ENCODE data around the gene TCF23.
"Not testable (repeated sequence)": the region's sequence is repeated elsewhere in the genome, so short reads cannot be mapped to it uniquely, and the experiment has no call there.

TCF23 gene

GRCh38 chr2:27191070-27191829 lies 42.4 kb downstream of the TCF23 start:
- TF ChIP-seq CTCF (conservative IDR thresholded peaks at IDR 0.05; ENCODE audit: low read length) (peak; percentile 77), EZH2phosphoT487 (IDR thresholded peaks at IDR 0.05; ENCODE audit: borderline replicate concordance) (no peak)
- Histone ChIP-seq H3K9me3 (ENCODE audit: insufficient read depth, low read depth, low read length) (no peaks in the 10 kb centered on the region), H3K4me3 (ENCODE audit: low read length, poor library complexity, severe bottlenecking) (no peak overlapping the region), H3K36me3 (ENCODE audit: insufficient read depth, low read length) (no peaks in the 10 kb centered on the region), H3F3A (ENCODE audit: low read depth) (no peaks in the 10 kb centered on the region), H4K20me1 (ENCODE audit: insufficient read depth, low read length, poor library complexity, severe bottlenecking) (no peaks in the 10 kb centered on the region), H3K9me2 (replicated peaks; ENCODE audit: low read depth, low read length) (no peaks in the 10 kb centered on the region), H3K4me1 (ENCODE audit: insufficient read depth, low read length, poor library complexity, severe bottlenecking) (no peaks in the 10 kb centered on the region), H3K27me3 (ENCODE audit: insufficient read depth, low read length, poor library complexity, severe bottlenecking) (no peaks in the 10 kb centered on the region), H3K4me2 (ENCODE audit: low read depth, low read length, poor library complexity, severe bottlenecking) (no peak overlapping the region), H2AFZ (ENCODE audit: low read length) (no peak overlapping the region), H3K79me2 (ENCODE audit: insufficient read depth, low read length) (no peaks in the 10 kb centered on the region), H3K9ac (ENCODE audit: low read depth, low read length, poor library complexity, severe bottlenecking) (no peak overlapping the region)

GRCh38 chr2:27194538-27195354 lies 45.9 kb downstream of the TCF23 start:
- H3K4me2 ChIP-seq (ENCODE audit: low read depth, low read length, poor library complexity, severe bottlenecking) = no peak overlapping the region
- H3K4me1 ChIP-seq (ENCODE audit: insufficient read depth, low read length, poor library complexity, severe bottlenecking) = no peaks in the 10 kb centered on the region
- H3K9me2 ChIP-seq (replicated peaks; ENCODE audit: low read depth, low read length) = no peaks in the 10 kb centered on the region
- H2AFZ ChIP-seq (ENCODE audit: low read length) = no peak overlapping the region
- no peaks in the 10 kb centered on the region for H3K79me2 ChIP-seq (ENCODE audit: insufficient read depth, low read length)
- no peak for TF ChIP-seq CTCF (conservative IDR thresholded peaks at IDR 0.05; ENCODE audit: low read length)
- no peak for TF ChIP-seq EZH2phosphoT487 (IDR thresholded peaks at IDR 0.05; ENCODE audit: borderline replicate concordance)
- no peak overlapping the region for H3K9ac ChIP-seq (ENCODE audit: low read depth, low read length, poor library complexity, severe bottlenecking)
- no peaks in the 10 kb centered on the region for H3F3A ChIP-seq (ENCODE audit: low read depth)
- H3K36me3 ChIP-seq (ENCODE audit: insufficient read depth, low read length) = peaks cover 3% of the 10 kb centered on the region; the same call in 1 of the 2 replicates
- H4K20me1 ChIP-seq (ENCODE audit: insufficient read depth, low read length, poor library complexity, severe bottlenecking) = no peaks in the 10 kb centered on the region
- H3K27me3 ChIP-seq (ENCODE audit: insufficient read depth, low read length, poor library complexity, severe bottlenecking) = no peaks in the 10 kb centered on the region
- no peaks in the 10 kb centered on the region for H3K9me3 ChIP-seq (ENCODE audit: insufficient read depth, low read depth, low read length)
- no peak overlapping the region for H3K4me3 ChIP-seq (ENCODE audit: low read length, poor library complexity, severe bottlenecking)

GRCh38 chr2:27195799-27196198 lies 47.0 kb downstream of the TCF23 start:
- H4K20me1 ChIP-seq (ENCODE audit: insufficient read depth, low read length, poor library complexity, severe bottlenecking); H3K79me2 ChIP-seq (ENCODE audit: insufficient read depth, low read length); H2AFZ ChIP-seq (ENCODE audit: low read length); H3K4me2 ChIP-seq (ENCODE audit: low read depth, low read length, poor library complexity, severe bottlenecking); H3K36me3 ChIP-seq (ENCODE audit: insufficient read depth, low read length); H3K9me2 ChIP-seq (replicated peaks; ENCODE audit: low read depth, low read length); H3K9me3 ChIP-seq (ENCODE audit: insufficient read depth, low read depth, low read length); H3K4me3 ChIP-seq (ENCODE audit: low read length, poor library complexity, severe bottlenecking); H3K4me1 ChIP-seq (ENCODE audit: insufficient read depth, low read length, poor library complexity, severe bottlenecking); H3K27me3 ChIP-seq (ENCODE audit: insufficient read depth, low read length, poor library complexity, severe bottlenecking); H3K9ac ChIP-seq (ENCODE audit: low read depth, low read length, poor library complexity, severe bottlenecking); H3F3A ChIP-seq (ENCODE audit: low read depth): not testable (repeated sequence)

GRCh38 chr2:27198068-27198467 lies 49.3 kb downstream of the TCF23 start:
- H2AFZ ChIP-seq (ENCODE audit: low read length); H3K9me2 ChIP-seq (replicated peaks; ENCODE audit: low read depth, low read length); H3K4me2 ChIP-seq (ENCODE audit: low read depth, low read length, poor library complexity, severe bottlenecking); H3F3A ChIP-seq (ENCODE audit: low read depth); H3K9ac ChIP-seq (ENCODE audit: low read depth, low read length, poor library complexity, severe bottlenecking); H3K9me3 ChIP-seq (ENCODE audit: insufficient read depth, low read depth, low read length); H4K20me1 ChIP-seq (ENCODE audit: insufficient read depth, low read length, poor library complexity, severe bottlenecking); H3K4me1 ChIP-seq (ENCODE audit: insufficient read depth, low read length, poor library complexity, severe bottlenecking); H3K27me3 ChIP-seq (ENCODE audit: insufficient read depth, low read length, poor library complexity, severe bottlenecking); H3K4me3 ChIP-seq (ENCODE audit: low read length, poor library complexity, severe bottlenecking); H3K79me2 ChIP-seq (ENCODE audit: insufficient read depth, low read length): not testable (repeated sequence)
- peaks cover 23% of the 10 kb centered on the region; the same call in 1 of the 2 replicates for H3K36me3 ChIP-seq (ENCODE audit: insufficient read depth, low read length)

Measured in Loucy (cell line).